HuH-7 (cell line): ENCODE data around the gene CTNNB1.

Experiments used
- DNase-seq: peaks from one replicate; pipeline ENCODE4 v3.0.0; 2011; ENCODE audit warnings: low spot score

The CTNNB1 gene

DNA sequence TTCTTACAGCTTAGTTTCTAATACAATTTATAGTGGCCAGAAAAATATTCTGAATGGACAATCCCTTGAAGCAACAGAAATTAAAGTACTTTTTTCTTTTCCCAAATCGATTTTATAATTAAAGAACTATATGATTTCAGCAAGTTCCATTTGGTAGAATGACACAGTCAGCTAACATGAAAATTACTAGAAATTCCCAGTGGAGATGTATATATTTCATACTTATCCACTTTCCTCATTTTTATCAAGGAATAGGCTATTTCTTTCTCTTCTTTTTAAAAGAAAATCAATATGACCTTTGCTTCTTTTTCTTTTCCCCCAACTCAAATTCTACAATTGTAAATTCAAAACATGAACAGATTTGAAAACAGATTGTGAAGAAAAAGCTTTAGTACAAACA is 6.4 kb upstream of the CTNNB1 start:
- no peak for DNase-seq

DNA sequence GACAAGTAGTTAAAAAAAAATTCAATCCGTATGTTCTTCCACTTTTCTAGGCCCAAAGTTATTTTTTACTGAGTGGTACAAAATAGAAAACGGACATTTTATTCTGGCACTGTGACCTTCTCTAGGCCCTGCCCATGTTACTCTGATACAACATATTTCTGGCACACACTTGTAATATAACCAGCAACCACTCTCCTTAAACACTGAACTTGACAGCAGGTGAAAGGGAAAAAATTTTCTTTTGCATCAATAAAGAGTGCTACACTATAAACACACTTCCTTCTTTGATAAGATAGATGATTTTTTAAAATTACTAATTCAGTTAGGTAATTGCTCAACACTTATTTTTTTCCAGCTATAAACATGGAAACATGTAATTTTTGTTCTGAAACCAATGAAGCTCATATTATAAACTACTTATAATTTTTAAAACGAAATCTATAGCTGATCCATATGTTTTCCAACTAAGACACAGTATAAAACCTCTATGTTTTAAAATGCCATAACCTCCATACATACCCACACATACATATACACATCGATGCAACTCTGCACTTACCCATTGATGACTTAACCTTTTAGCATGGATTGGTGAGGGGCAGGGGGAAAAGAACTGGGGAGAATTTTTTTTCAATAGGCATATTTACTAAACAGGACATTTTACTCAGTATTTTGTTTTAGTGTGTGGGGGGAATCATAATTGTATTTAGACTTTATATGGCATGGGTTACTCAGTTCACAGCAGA is 5.3 kb upstream of the CTNNB1 start:
- DNase-seq = no peak

DNA sequence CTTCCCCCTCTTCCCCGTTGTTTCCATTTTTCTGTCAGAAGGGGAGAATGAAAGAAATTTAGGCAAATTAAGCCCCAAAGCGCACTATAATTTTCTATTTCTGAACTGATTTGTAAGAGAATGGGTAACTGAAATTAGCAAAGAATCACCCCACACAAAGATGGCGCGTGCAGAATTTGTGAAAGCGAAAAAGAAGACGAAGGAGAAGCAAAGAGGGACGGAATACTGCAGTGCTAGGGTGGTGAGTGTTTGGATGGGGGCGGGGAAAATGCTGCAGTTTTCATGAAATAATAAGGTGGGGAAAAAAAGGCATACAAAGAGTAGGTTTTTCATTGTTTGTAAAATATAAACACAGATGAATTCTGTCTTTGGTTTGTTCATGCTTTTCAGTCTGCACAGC is 4.6 kb upstream of the CTNNB1 start:
- no peak for DNase-seq

DNA sequence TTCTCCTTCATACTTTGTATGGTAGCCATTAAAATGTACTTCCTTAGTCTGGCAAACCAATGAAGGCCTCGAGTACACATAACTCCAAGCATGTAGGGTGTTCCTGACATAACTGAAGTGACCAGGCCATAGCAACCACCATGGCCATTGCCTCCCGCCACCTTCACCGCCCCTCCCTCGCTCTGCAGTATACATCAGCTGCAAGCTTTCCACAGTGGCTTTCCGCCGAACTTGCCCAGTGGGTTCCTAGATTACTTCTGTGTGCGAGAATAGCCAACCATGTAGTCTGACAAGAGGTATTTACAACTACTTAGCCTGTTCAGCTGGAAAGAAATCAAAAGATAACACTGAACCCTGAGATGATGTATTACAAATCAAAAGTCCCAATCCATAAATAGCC is 3.4 kb upstream of the CTNNB1 start:
- DNase-seq = no peak

GRCh38 chr3:41196499-41197410 is 2.5 kb upstream of the CTNNB1 start:
- no peak for DNase-seq

GRCh38 chr3:41198046-41198445 is 1.3 kb upstream of the CTNNB1 start:
- DNase-seq = no peak

- DNase-seq = peak; percentile 34
Measured at GRCh38 chr3:41198526-41198925, 779 bp upstream of the CTNNB1 start.

DNA sequence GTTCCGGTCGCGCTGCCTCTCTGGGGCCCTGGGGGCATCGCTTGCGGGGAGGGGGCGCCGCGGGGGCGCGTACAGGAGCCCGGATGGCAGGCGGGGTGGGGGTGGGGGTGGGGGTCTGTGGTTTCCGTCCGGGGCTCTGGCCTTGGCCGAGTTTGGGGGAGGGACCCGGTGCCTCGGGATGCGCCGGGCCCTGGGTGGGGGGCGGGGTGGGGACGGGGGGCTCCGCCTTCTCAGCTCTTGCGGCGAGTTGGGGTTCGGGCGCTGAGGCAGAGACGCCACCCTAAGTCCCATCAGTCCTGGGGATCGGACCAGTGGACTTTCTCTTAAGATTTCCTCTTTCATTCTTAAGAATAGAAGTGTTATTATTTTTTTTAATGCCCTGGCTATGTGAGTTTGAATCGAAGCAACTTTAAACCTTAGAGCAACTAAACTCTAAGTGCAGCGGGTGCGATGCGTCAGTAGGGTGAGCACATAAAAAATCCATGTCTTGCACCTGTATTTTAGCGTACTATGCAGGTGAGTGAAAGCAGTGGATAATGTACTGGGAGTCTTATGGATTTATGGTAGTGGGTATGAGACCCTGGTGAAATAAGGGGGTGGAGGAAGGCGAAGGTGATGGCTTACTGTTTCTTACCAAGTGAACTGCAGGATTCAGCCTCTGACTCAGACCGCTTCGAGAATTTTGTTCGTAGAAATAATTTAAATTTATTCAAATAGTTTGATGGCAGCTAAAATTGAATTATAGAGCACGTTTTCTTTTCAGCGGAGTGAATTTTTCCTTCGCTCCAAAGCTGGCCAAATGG is 762 bp downstream of the CTNNB1 start:
- DNase-seq = peak; percentile 57

GRCh38 chr3:41200669-41201021 is 1.3 kb downstream of the CTNNB1 start:
- DNase-seq = peak; percentile 19

GRCh38 chr3:41202075-41202833 is 2.9 kb downstream of the CTNNB1 start:
- DNase-seq = no peak

GRCh38 chr3:41202834-41203345 is 3.6 kb downstream of the CTNNB1 start:
- DNase-seq = no peak

DNA sequence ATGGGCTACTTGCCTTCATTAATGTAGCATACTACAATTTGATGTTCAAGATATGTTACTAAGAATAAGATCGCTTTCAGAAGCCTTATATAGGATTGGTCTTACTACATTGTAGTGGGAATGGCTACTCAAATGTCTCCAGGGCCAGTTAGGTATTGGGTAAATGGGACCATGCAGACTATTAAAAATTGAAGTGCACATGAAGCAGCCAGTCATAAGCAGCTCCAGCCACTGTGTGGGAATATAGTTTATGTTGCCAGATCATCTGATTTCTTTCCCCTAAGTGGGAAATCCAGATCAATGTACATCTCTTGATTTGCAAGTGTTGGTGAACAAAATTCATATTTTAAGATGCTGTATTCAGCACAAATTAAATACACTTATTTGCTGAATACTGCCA is 5.1 kb downstream of the CTNNB1 start:
- no peak for DNase-seq

GRCh38 chr3:41205591-41205990 is 6.3 kb downstream of the CTNNB1 start:
- DNase-seq = no peak

DNA sequence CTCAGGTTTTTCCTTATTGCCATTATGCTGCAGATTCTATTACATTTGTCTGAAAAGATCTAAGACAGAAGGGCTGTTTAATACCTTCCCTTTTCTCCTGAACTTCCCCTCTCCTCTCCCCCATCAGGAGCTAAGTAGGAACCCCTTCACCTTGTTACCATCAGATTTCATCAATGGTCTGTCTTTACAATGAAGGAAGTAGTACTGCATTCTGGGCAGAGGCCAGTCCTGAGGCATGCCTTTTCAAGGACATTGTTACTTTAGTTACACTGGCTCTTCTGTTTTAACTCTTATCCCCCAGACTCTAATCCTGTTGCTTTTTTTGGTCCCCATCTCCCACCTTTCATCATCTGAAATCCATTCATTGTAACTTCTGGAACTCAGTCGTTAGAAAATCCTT is 8.1 kb downstream of the CTNNB1 start:
- no peak for DNase-seq

DNA sequence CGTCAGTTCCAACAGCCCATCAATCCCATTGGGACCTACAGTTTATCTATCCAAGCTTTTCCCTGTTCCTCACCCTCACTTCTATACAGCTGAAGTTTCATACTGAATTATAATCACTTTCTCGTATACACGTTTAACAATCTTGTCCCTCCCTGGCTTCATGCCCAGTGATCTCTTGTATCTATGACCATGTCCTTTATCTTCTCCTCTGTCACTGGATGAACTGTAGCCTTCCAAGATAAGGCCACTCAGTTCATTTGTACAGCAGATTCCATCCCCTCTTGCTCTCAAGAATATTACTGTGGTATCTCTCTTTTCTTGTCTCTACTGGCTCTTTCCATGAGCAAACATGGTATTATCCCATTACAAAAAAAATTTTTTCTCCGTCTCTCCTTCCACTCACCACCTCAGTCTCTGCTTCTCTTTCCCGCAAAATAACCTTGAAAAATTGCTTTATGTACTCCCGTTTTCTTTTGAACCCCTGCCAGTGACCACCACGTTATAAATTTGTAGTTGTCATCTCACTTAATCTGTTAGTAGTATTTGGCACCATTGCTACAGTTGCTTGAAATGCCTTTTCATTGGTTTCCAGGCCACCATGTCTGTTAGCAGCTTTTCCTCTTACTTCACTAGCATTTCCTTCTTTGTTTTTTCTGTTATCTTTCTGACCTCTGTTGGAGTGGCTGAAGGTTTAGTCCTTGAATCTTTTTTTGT is 9.4 kb downstream of the CTNNB1 start:
- no peak for DNase-seq

DNA sequence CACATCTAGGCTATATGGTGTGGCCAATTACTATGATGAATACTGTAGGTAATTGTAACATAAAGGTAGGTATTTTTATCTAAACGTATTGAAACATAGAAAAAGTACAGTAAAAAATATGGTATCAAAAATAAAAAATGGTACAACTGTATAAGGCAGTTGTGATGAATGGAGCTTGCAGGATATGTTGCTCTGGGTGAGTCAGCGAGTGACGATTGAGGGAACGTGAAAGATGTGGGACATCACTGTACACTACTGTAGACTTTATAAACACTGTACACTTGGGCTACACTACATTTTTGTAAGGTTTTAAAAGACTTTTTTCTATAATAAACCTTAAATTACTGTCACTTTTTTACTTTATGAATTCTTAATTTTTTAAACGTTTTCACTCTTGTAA is 10.3 kb downstream of the CTNNB1 start:
- DNase-seq = no peak

GRCh38 chr3:41210966-41211365 is 11.7 kb downstream of the CTNNB1 start:
- no peak for DNase-seq

- no peak for DNase-seq
Measured at GRCh38 chr3:41212088-41212487, 12.8 kb downstream of the CTNNB1 start.

GRCh38 chr3:41213588-41213987 is 14.3 kb downstream of the CTNNB1 start:
- no peak for DNase-seq

- DNase-seq = no peak
Measured at GRCh38 chr3:41216422-41216821, 17.1 kb downstream of the CTNNB1 start.

DNA sequence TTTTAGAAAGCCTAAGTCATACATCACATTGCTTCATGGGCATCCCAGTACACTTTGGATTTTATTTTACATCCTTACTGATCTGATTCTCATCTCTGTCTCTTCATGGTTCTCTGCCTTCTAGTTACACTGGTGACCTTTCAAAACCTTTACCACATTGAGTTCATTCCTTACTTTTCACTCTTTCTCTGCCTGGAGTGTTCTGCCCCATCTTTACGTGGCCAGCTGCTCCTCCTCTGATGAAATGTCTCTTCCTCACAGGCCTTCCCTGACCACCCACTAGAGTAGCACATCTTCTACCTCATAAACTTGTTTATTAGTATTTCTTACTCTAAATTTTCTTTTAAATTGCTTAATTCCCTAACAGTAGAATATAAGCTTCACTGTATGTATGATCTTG is 17.7 kb downstream of the CTNNB1 start:
- DNase-seq = no peak
